Loucy (cell line): ENCODE measurements around the gene TSEN2.

ENCODE experiments used
- H2AFZ ChIP-seq: fragments of 200-600 bp; sonication (generic); 2 replicates; pipeline ENCODE4 v1.6.0; 2016; ENCODE audit warnings: antibody characterized with exemption, mild to moderate bottlenecking, low read length, moderate library complexity
- H3F3A ChIP-seq: fragments of 200-600 bp; 2 replicates; pipeline ENCODE4 v1.6.0; 2016; ENCODE audit warnings: antibody characterized with exemption, low read depth, mild to moderate bottlenecking
- H3K27me3 ChIP-seq: fragments of 200-600 bp; sonication (generic); 2 replicates; pipeline ENCODE4 v1.6.1; 2014; ENCODE audit warnings: low read length, mild to moderate bottlenecking; ENCODE audit not compliant: insufficient read depth, poor library complexity, severe bottlenecking
- H3K36me3 ChIP-seq: fragments of 200-600 bp; sonication (generic); 2 replicates; pipeline ENCODE4 v1.6.1; 2016; ENCODE audit warnings: low read length; ENCODE audit not compliant: insufficient read depth
- H3K4me1 ChIP-seq: fragments of 200-600 bp; sonication (generic); 2 replicates; pipeline ENCODE4 v1.5.1; 2014; ENCODE audit warnings: low read length, mild to moderate bottlenecking; ENCODE audit not compliant: insufficient read depth, poor library complexity, severe bottlenecking
- H3K4me2 ChIP-seq: fragments of 200-600 bp; sonication (generic); 2 replicates; pipeline ENCODE4 v1.6.0; 2014; ENCODE audit warnings: antibody characterized with exemption, low read length, low read depth, mild to moderate bottlenecking; ENCODE audit not compliant: poor library complexity, severe bottlenecking
- H3K4me3 ChIP-seq: fragments of 200-600 bp; sonication (generic); 2 replicates; pipeline ENCODE4 v1.5.1; 2014; ENCODE audit warnings: low read length, mild to moderate bottlenecking, mixed read lengths; ENCODE audit not compliant: poor library complexity, severe bottlenecking
- H3K79me2 ChIP-seq: fragments of 200-600 bp; sonication (generic); 2 replicates; pipeline ENCODE4 v1.6.1; 2014; ENCODE audit warnings: low read length; ENCODE audit not compliant: insufficient read depth
- H3K9ac ChIP-seq: fragments of 200-600 bp; sonication (generic); 2 replicates; pipeline ENCODE4 v1.6.0; 2014; ENCODE audit warnings: mild to moderate bottlenecking, low read depth, low read length, moderate library complexity; ENCODE audit not compliant: poor library complexity, severe bottlenecking
- H3K9me2 ChIP-seq: fragments of 200-600 bp; sonication (generic); replicated peaks from 2 replicates; pipeline ENCODE4 v1.6.1; 2016; ENCODE audit warnings: low read depth, low read length, mixed read lengths
- H3K9me3 ChIP-seq: fragments of 200-600 bp; sonication (generic); 2 replicates; pipeline ENCODE4 v1.6.1; 2014; ENCODE audit warnings: mild to moderate bottlenecking, antibody characterized with exemption, low read length, low read depth; ENCODE audit not compliant: insufficient read depth
- H4K20me1 ChIP-seq: fragments of 200-600 bp; sonication (generic); 2 replicates; pipeline ENCODE4 v1.6.0; 2014; ENCODE audit warnings: antibody characterized with exemption, low read length, mild to moderate bottlenecking; ENCODE audit not compliant: insufficient read depth, poor library complexity, severe bottlenecking
- EZH2phosphoT487 ChIP-seq: fragments of 200-600 bp; IDR thresholded peaks from 2 replicates; pipeline ENCODE4 v1.6.1; 2018; ENCODE audit warnings: antibody characterized with exemption, mild to moderate bottlenecking, moderate library complexity, borderline replicate concordance
- TF ChIP-seq, protein P1 (sequence below): fragments of 200-600 bp; sonication (generic); conservative IDR thresholded peaks from 2 replicates; pipeline ENCODE4 v1.5.1; 2014; ENCODE audit warnings: mild to moderate bottlenecking, antibody characterized with exemption, low read length

TSEN2 gene

DNA sequence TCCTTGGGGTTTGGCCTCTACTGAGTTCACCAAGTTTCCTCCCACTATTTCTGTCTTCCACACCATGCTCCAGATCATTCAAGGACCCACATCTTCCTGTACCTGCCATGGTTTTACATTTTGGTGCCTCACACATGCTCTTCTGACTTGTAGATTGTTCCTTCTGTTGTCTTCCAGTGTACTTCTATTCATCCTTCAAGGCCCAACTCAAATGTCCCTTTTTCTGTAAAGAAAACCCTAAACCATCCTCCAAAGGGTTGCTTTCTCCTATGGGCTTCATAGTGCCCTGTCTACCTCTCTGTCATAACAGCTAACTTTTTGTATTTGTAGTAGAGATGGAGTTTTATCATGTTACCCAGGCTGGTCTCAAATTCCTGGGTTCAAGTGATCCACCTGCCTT, 20.1 kb upstream of the TSEN2 start:
- H3K36me3 ChIP-seq: no peaks in the 10 kb centered on the region
- H3K4me1 ChIP-seq: peaks cover 49% of the 10 kb centered on the region
- peak overlapping the region; percentile 37; the same call in 1 of the 2 replicates for H2AFZ ChIP-seq
- H3K4me2 ChIP-seq: no peak overlapping the region
- H3K9me2 ChIP-seq: no peaks in the 10 kb centered on the region
- no peak for TF ChIP-seq EZH2phosphoT487
- TF ChIP-seq, protein P1, sequence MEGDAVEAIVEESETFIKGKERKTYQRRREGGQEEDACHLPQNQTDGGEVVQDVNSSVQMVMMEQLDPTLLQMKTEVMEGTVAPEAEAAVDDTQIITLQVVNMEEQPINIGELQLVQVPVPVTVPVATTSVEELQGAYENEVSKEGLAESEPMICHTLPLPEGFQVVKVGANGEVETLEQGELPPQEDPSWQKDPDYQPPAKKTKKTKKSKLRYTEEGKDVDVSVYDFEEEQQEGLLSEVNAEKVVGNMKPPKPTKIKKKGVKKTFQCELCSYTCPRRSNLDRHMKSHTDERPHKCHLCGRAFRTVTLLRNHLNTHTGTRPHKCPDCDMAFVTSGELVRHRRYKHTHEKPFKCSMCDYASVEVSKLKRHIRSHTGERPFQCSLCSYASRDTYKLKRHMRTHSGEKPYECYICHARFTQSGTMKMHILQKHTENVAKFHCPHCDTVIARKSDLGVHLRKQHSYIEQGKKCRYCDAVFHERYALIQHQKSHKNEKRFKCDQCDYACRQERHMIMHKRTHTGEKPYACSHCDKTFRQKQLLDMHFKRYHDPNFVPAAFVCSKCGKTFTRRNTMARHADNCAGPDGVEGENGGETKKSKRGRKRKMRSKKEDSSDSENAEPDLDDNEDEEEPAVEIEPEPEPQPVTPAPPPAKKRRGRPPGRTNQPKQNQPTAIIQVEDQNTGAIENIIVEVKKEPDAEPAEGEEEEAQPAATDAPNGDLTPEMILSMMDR: no peak
- no peaks in the 10 kb centered on the region for H3K27me3 ChIP-seq
- H3K4me3 ChIP-seq: no peak overlapping the region
- H3F3A ChIP-seq: no peaks in the 10 kb centered on the region
- peak overlapping the region; percentile 14 for H3K9ac ChIP-seq
- no peaks in the 10 kb centered on the region for H4K20me1 ChIP-seq
- H3K9me3 ChIP-seq: no peaks in the 10 kb centered on the region
- H3K79me2 ChIP-seq: no peaks in the 10 kb centered on the region

DNA sequence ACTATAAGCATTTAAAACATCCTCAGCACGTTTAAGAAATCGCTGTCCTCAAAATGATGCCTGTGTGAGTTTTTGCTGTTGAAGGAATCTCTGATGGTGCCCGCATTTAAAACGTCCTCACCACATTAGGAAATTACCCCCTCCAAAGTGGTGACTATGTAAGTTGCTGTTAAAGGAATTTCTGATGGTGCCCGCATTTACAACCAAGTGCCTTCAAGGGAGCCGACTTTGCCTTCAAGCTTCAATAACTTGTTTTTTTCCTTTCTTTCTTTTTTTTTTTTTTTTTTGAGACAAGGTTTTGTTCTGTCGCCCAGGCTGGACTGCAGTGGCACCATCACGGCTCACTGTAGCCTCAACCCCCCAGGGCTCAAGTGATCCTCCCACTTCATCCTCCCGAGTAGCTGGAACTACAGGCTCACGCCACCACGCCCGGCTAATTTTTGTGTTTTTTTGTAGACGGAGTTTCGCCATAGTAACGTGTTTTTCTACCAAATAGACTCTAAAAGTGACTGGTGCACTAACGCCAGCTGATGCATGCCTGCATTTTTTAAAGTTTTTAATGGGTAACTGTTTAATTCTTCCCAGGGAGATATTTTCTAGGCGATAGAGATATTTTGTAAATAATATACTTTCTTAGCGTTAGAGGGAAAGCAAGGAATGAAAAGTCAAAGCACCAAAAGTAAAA, 19.0 kb upstream of the TSEN2 start:
- Histone ChIP-seq H3K9me2 (no peaks in the 10 kb centered on the region), H3K27me3 (no peaks in the 10 kb centered on the region), H4K20me1 (no peaks in the 10 kb centered on the region), H3K4me3 (no peak overlapping the region), H3K9ac (no peak overlapping the region), H3K9me3 (no peaks in the 10 kb centered on the region), H3K4me2 (no peak overlapping the region), H3K36me3 (no peaks in the 10 kb centered on the region), H3K79me2 (no peaks in the 10 kb centered on the region), H2AFZ (no peak overlapping the region), H3K4me1 (peaks cover 49% of the 10 kb centered on the region), H3F3A (no peaks in the 10 kb centered on the region)
- no peak for TF ChIP-seq EZH2phosphoT487
- TF ChIP-seq, protein P1: no peak

DNA sequence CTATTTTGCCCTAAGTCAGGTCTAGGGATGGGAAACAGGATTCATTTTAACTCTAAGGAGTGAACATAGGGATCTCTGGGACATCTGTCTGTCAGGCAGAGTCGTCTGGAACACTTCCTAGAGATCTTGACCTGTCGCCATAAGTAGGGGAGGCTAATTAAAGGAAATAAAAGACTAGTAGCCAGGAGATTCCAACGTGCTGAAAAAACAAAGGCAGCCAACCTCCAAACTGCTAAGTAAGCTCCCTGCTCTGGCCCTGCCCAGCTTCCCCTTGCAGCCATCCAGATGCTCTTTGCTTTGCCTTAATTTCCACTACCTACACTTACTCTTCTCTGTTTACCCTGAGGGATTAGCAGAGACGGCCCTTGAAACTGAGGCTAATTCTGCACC, 18.4 kb upstream of the TSEN2 start:
- no peak for TF ChIP-seq EZH2phosphoT487
- TF ChIP-seq, protein P1: no peak
- H3K9me2 ChIP-seq: no peaks in the 10 kb centered on the region
- H3K9ac ChIP-seq: no peak overlapping the region
- no peaks in the 10 kb centered on the region for H4K20me1 ChIP-seq
- no peak overlapping the region for H2AFZ ChIP-seq
- H3F3A ChIP-seq: no peaks in the 10 kb centered on the region
- H3K9me3 ChIP-seq: no peaks in the 10 kb centered on the region
- peaks cover 49% of the 10 kb centered on the region for H3K4me1 ChIP-seq
- H3K4me3 ChIP-seq: no peak overlapping the region
- no peaks in the 10 kb centered on the region for H3K36me3 ChIP-seq
- no peaks in the 10 kb centered on the region for H3K27me3 ChIP-seq
- H3K79me2 ChIP-seq: no peaks in the 10 kb centered on the region
- no peak overlapping the region for H3K4me2 ChIP-seq
